HL-60/S4 treated with retinoic acid at 250 ng/mL for 4 days and 3 days (cell line): ENCODE measurements around the gene HMGN3.
"Not testable (repeated sequence)": the region's sequence is repeated elsewhere in the genome, so short reads cannot be mapped to it uniquely, and the experiment has no call there.

Experiments used
- in situ Hi-C: fragments of 300-500 bp; cut with MboI; formaldehyde crosslinking; loops from 2 replicates; pipeline ENCODE4 v1.7.0; 2022; ENCODE audit warnings: low sequenced_read_pairs

HMGN3 gene

GRCh38 chr6:79234150-79235022 is at the start of gene HMGN3:
Gene HMGN3, minus strand, starts transcription at chr6:79234682.
- in situ Hi-C loops = no loop called here

- in situ Hi-C loops = no loop called here
Measured at GRCh38 chr6:79280756-79281155, 46.3 kb upstream of the HMGN3 start.

- in situ Hi-C loops = no loop called here
Measured at GRCh38 chr6:79277109-79277508, 42.6 kb upstream of the HMGN3 start.

GRCh38 chr6:79269877-79270276 is 35.4 kb upstream of the HMGN3 start:
- in situ Hi-C loops = no loop called here

GRCh38 chr6:79267128-79267527 is 32.6 kb upstream of the HMGN3 start:
- in situ Hi-C loops = no loop called here

GRCh38 chr6:79266051-79266450 is 31.6 kb upstream of the HMGN3 start:
- in situ Hi-C loops = no loop called here

- in situ Hi-C loops = no loop called here
Measured at GRCh38 chr6:79263359-79263758, 28.9 kb upstream of the HMGN3 start.

- in situ Hi-C loops = no loop called here
Measured at GRCh38 chr6:79261666-79262065, 27.2 kb upstream of the HMGN3 start.

- in situ Hi-C loops = no loop called here
Measured at GRCh38 chr6:79260772-79261171, 26.3 kb upstream of the HMGN3 start.

GRCh38 chr6:79257381-79258205 is 23.1 kb upstream of the HMGN3 start:
- in situ Hi-C loops = no loop called here

GRCh38 chr6:79256770-79257169 is 22.3 kb upstream of the HMGN3 start:
- in situ Hi-C loops = not testable (repeated sequence)

- in situ Hi-C loops = not testable (repeated sequence)
Measured at GRCh38 chr6:79255086-79255485, 20.6 kb upstream of the HMGN3 start.

GRCh38 chr6:79250559-79250958 is 16.1 kb upstream of the HMGN3 start:
- in situ Hi-C loops = no loop called here

GRCh38 chr6:79250107-79250514 is 15.6 kb upstream of the HMGN3 start:
- in situ Hi-C loops = no loop called here

GRCh38 chr6:79249136-79249535 is 14.7 kb upstream of the HMGN3 start:
- in situ Hi-C loops = no loop called here

GRCh38 chr6:79246891-79247290 is 12.4 kb upstream of the HMGN3 start:
- in situ Hi-C loops = no loop called here

- in situ Hi-C loops = no loop called here
Measured at GRCh38 chr6:79241228-79241627, 6.7 kb upstream of the HMGN3 start.

GRCh38 chr6:79240509-79240908 is 6.0 kb upstream of the HMGN3 start:
- in situ Hi-C loops = no loop called here

- in situ Hi-C loops = no loop called here
Measured at GRCh38 chr6:79239536-79240168, 5.2 kb upstream of the HMGN3 start.

GRCh38 chr6:79238919-79239318 is 4.4 kb upstream of the HMGN3 start:
- in situ Hi-C loops = no loop called here

- in situ Hi-C loops = no loop called here
Measured at GRCh38 chr6:79236711-79237110, 2.2 kb upstream of the HMGN3 start.
